Neuronal stem cell (in vitro differentiated cells): Measurements from ENCODE around the gene LATS1. TPM values are rescaled to one million over a fixed set of nuclear protein-coding genes. Genes with fewer than 3 reads are reported as not detected.
A peak's percentile ranks its signal among the peaks of the same experiment; 100 is the strongest.

Experiments used
- DNase-seq: peaks from one replicate; pipeline ENCODE4 v3.0.0-alpha.2; 2013; ENCODE audit warnings: low spot score
- H2AFZ ChIP-seq: one replicate; pipeline ENCODE4 v1.6.1; 2013; ENCODE audit warnings: mild to moderate bottlenecking, low read length, inconsistent platforms
- H2AK5ac ChIP-seq: 2 replicates; pipeline ENCODE4 v1.6.1; 2013; ENCODE audit warnings: low read depth, mild to moderate bottlenecking, inconsistent platforms, low read length, moderate library complexity, mixed read lengths
- H2BK120ac ChIP-seq: 2 replicates; pipeline ENCODE4 v1.6.1; 2013; ENCODE audit warnings: low read depth, mild to moderate bottlenecking, inconsistent platforms, low read length, moderate library complexity, mixed read lengths
- H2BK12ac ChIP-seq: one replicate; pipeline ENCODE4 v1.6.1; 2013; ENCODE audit warnings: low read length, inconsistent platforms
- H2BK15ac ChIP-seq: 2 replicates; pipeline ENCODE4 v1.6.1; 2013; ENCODE audit warnings: mild to moderate bottlenecking, low read length, inconsistent platforms, mixed read lengths
- H2BK5ac ChIP-seq: one replicate; pipeline ENCODE4 v1.6.1; 2013; ENCODE audit warnings: inconsistent platforms, mild to moderate bottlenecking, low read length, moderate library complexity
- H3K14ac ChIP-seq: one replicate; pipeline ENCODE4 v1.6.1; 2013; ENCODE audit warnings: low read length, inconsistent platforms
- H3K18ac ChIP-seq: 2 replicates; pipeline ENCODE4 v1.6.1; 2013; ENCODE audit warnings: low read length, inconsistent platforms
- H3K23ac ChIP-seq: 2 replicates; pipeline ENCODE4 v1.6.1; 2013; ENCODE audit warnings: low read depth, mild to moderate bottlenecking, mixed read lengths, low read length, inconsistent platforms; ENCODE audit not compliant: poor library complexity
- H3K27ac ChIP-seq: replicated peaks from 3 replicates; pipeline ENCODE4 v1.5.1; 2013; ENCODE audit warnings: low read length, inconsistent platforms
- H3K27me3 ChIP-seq, 3 experiments: 2 replicates each; pipeline ENCODE4 v1.6.1; 2013; ENCODE audit warnings: low read length in 3 of 3, mild to moderate bottlenecking in 2 of 3, inconsistent platforms in 1 of 3, low read depth in 1 of 3, mixed read lengths in 1 of 3, moderate library complexity in 1 of 3; ENCODE audit not compliant: control insufficient read depth in 3 of 3, insufficient read depth in 3 of 3
- H3K36me3 ChIP-seq, 2 donors: replicated peaks in 1 of 2; 2 replicates each; pipeline ENCODE4 v1.6.1; 2013; ENCODE audit warnings: low read length in 2 of 2; ENCODE audit not compliant: control insufficient read depth in 2 of 2, insufficient read depth in 2 of 2
- H3K4ac ChIP-seq: 2 replicates; pipeline ENCODE4 v1.6.1; 2013; ENCODE audit warnings: inconsistent platforms, mild to moderate bottlenecking, low read length, moderate library complexity
- H3K4me1 ChIP-seq, 2 donors: 1 replicate in 1 of 2; 2 replicates in 1 of 2; pipeline ENCODE4 v1.6.1; 2013; ENCODE audit warnings: low read length in 2 of 2, low read depth in 1 of 2; ENCODE audit not compliant: control insufficient read depth in 2 of 2, insufficient read depth in 1 of 2
- H3K4me2 ChIP-seq: one replicate; pipeline ENCODE4 v1.6.1; 2013; ENCODE audit warnings: mild to moderate bottlenecking, low read length, inconsistent platforms; ENCODE audit not compliant: insufficient read depth, poor library complexity, severe bottlenecking
- H3K4me3 ChIP-seq, 2 donors: 2 replicates each; pipeline ENCODE4 v1.5.1; 2013; ENCODE audit warnings: low read length in 2 of 2, mild to moderate bottlenecking in 2 of 2, inconsistent platforms in 1 of 2, moderate library complexity in 1 of 2
- H3K79me1 ChIP-seq: one replicate; pipeline ENCODE4 v1.6.1; 2013; ENCODE audit warnings: low read depth, mild to moderate bottlenecking, inconsistent platforms, low read length, moderate library complexity
- H3K9ac ChIP-seq: one replicate; pipeline ENCODE4 v1.6.1; 2013; ENCODE audit warnings: mild to moderate bottlenecking, low read depth, low read length, inconsistent platforms; ENCODE audit not compliant: poor library complexity
- H3K9me3 ChIP-seq, 2 donors: replicated peaks in 1 of 2; 2 replicates each; pipeline versions ENCODE3 to v1.6.1; 2013; ENCODE audit warnings: low read length in 2 of 2, mild to moderate bottlenecking in 2 of 2, inconsistent platforms in 1 of 2, low read depth in 1 of 2, mixed read lengths in 1 of 2, moderate library complexity in 1 of 2; ENCODE audit not compliant: control insufficient read depth in 2 of 2, insufficient read depth in 1 of 2
- H4K8ac ChIP-seq: one replicate; pipeline ENCODE4 v1.6.1; 2013; ENCODE audit warnings: low read depth, mild to moderate bottlenecking, inconsistent platforms, low read length, moderate library complexity
- H4K91ac ChIP-seq: one replicate; pipeline ENCODE4 v1.6.1; 2013; ENCODE audit warnings: low read length, low read depth, mild to moderate bottlenecking, inconsistent platforms; ENCODE audit not compliant: poor library complexity
- WGBS, 2 donors: extraction: QIAGEN DNeasy Blood & Tissue Kit; methylation state at CpG; one replicate each; pipeline ENCODE4 v1.1.7; 2013; ENCODE audit warnings: missing lambda C conversion rate in 2 of 2, mixed read lengths in 1 of 2; ENCODE audit not compliant: insufficient read length in 2 of 2, insufficient replicate concordance in 1 of 2; ENCODE audit errors: extremely low coverage in 2 of 2; 5-methylcytosine and 5-hydroxymethylcytosine counted together
- small RNA-seq: library from polyadenylated mRNA; stranded (forward); fragments of <200 nt; extraction: miRNeasy Mini kit (QIAGEN cat#:217004); gene quantifications from one replicate; pipeline ENCODE3, GENCODE V24; 2013; ENCODE audit not compliant: insufficient read depth

LATS1 gene

DNA sequence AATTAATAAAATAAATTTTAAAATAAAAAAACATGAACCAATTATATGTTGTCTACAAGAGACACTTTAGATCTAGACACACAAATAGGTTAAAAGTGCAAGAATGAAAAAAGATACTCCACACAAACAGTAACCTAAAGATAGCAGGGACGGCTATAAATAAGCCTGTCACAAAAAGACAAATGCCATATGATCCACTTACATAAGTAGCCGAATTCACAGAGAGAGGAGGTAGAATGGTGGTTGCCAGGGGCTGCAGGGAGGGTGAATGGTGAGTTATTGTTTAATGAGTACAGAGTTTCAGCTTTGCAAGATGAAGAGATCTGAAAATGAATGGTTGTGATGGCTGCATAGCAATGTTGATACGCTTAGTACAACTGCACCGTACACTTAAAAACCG, 102.1 kb downstream of the LATS1 start:
- Histone ChIP-seq H3K79me1 (no peaks in the 10 kb centered on the region), H3K9me3 (peaks cover 0 to 7% of the 10 kb centered on the region in 2 donors), H4K8ac (no peak overlapping the region), H2BK5ac (no peak overlapping the region), H3K27me3 (no peaks in the 10 kb centered on the region), H3K36me3 (peaks cover 0 to 45% of the 10 kb centered on the region in 2 donors), H3K4ac (no peak overlapping the region), H2BK15ac (no peak overlapping the region), H3K27ac (no peak overlapping the region), H3K14ac (no peak overlapping the region), H2AFZ (no peak overlapping the region), H3K9ac (no peak overlapping the region), H3K4me3 (no peak overlapping the region), H2AK5ac (no peak overlapping the region), H4K91ac (no peak overlapping the region), H2BK120ac (no peak overlapping the region), H3K18ac (no peak overlapping the region), H2BK12ac (no peak overlapping the region), H3K23ac (no peak overlapping the region), H3K4me2 (no peak overlapping the region), H3K4me1 (peaks cover 0 to 3% of the 10 kb centered on the region in 2 donors)
- no peak for DNase-seq
- WGBS, 2 donors: no CpG with 5 or more reads among the region's 5 CpGs

DNA sequence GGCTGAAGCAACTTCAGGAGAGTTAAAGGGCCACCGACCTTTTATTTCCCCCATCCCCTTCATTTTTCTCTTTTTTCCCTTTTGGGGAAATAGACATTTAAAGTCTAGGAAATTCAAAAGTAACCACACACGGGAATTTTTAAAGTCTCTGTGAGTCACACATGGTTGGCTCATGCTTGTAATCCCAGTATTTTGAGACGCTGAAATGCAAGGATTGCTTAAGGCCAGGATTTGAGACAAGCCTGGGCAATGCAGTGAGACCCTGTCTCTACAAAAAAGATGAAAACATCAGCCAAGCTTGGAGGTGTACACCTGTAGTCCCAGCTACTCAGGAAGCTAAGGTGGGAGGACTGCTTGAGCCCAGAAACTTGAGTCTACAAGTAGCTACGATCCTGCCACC, 103.6 kb downstream of the LATS1 start:
- H3K27me3 ChIP-seq: no peaks in the 10 kb centered on the region
- WGBS, 2 donors: no CpG with 5 or more reads among the region's 4 CpGs
- no peak overlapping the region for H4K8ac ChIP-seq

GRCh38 chr6:149608381-149608982, 109.4 kb downstream of the LATS1 start:
- no peak for DNase-seq
- Histone ChIP-seq H3K4me2 (no peak overlapping the region), H4K8ac (no peak overlapping the region), H3K4me3 (no peak overlapping the region), H3K4me1 (no peaks in the 10 kb centered on the region), H2BK5ac (no peak overlapping the region), H2BK15ac (no peak overlapping the region), H3K9me3 (peaks cover 0 to 3% of the 10 kb centered on the region in 2 donors), H2AK5ac (no peak overlapping the region), H3K14ac (no peak overlapping the region), H3K4ac (no peak overlapping the region), H2BK12ac (no peak overlapping the region), H3K79me1 (no peaks in the 10 kb centered on the region), H3K9ac (no peak overlapping the region), H3K27me3 (no peaks in the 10 kb centered on the region), H2AFZ (no peak overlapping the region), H4K91ac (no peak overlapping the region), H3K18ac (peak overlapping the region; percentile 13), H2BK120ac (no peak overlapping the region), H3K23ac (no peak overlapping the region), H3K27ac (no peak overlapping the region), H3K36me3 (peaks cover 0 to 18% of the 10 kb centered on the region in 2 donors)
- no CpG with 5 or more reads among the region's 7 CpGs for WGBS, 2 donors

More for the DNA sequence above, 103.6 kb downstream of the LATS1 start:
- Histone ChIP-seq H2BK12ac (no peak overlapping the region), H3K9ac (no peak overlapping the region), H3K14ac (no peak overlapping the region), H3K18ac (no peak overlapping the region), H2BK5ac (no peak overlapping the region), H2AK5ac (no peak overlapping the region), H3K23ac (no peak overlapping the region), H3K9me3 (peaks cover 0 to 7% of the 10 kb centered on the region in 2 donors), H3K4ac (no peak overlapping the region), H2BK120ac (no peak overlapping the region), H3K36me3 (peaks cover 0 to 33% of the 10 kb centered on the region in 2 donors), H2BK15ac (no peak overlapping the region), H3K4me3 (no peak overlapping the region), H3K79me1 (no peaks in the 10 kb centered on the region), H3K4me2 (no peak overlapping the region), H3K27ac (no peak overlapping the region), H2AFZ (no peak overlapping the region), H4K91ac (no peak overlapping the region), H3K4me1 (peaks cover 0 to 3% of the 10 kb centered on the region in 2 donors)
- no peak for DNase-seq

Small RNA genes within 50 kb of the gene (small RNA-seq; reads per million reads assigned to genes)
- not detected for gene RF00019
